ENCODE data around the gene TRIM54.

The TRIM54 gene

DNA sequence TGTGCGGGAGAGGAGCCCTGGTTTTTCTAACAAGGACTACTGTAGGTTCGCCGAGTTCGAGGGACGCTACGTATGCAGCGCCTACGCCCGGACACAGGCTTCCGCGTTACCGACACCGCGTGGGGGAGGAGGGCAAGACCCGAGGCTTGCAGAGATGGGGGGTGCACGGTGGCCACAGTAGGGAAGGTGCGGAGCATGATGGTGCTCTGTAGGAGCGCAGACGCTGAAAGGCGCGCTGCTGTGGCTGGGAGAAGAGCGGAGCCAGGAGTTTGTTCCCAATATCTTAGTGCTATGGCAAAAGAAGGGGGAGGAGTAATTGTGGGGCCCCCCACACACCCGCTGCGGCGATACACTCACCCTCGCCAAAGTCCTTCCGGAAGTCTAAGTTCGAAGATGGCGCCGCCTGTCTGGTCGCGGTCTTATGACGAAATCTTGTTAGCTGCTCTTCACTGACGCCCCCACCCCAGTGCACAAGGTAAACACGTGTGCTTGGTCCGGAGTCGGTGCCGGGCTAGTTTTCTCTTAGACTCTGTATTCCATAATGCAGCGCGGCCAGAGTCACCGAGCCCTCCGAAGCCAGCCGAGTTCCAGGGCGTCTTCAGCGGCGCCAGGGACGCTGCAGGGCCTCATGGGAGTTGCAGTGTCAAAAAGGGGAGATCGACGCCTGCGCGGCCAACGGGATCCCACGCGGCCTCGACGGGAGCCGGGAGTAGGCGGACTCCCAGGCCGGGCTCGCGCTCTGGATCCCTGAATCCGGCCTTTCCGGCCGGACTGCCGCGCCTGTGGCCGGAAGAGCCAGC is 74.4 kb downstream of the TRIM54 start, which contains the start of gene GTF3C2:
GTF3C2 (minus strand) TSS at position 383 of the 800 bp plus-strand sequence. CDS start 13,210 bp downstream, outside the sequence.
- peak; percentile 94 for DNase-seq (ENCODE audit: low read depth)

Measured in fibroblast of gingiva (primary cell).